Right lobe of liver (tissue), 6 donors: Measurements from ENCODE around the gene KCNN3. TPM values are rescaled to one million over a fixed set of nuclear protein-coding genes. Genes with fewer than 3 reads are reported as not detected.
A peak's percentile ranks its signal among the peaks of the same experiment; 100 is the strongest.

Experiments
- ATAC-seq, 4 donors: fragments of 200-7000 bp; cut with Tn5 transposase; one replicate each; pipeline ENCODE4 v1.9.1; 2020; ENCODE audit warnings: mild to moderate bottlenecking in 4 of 4, moderate library complexity in 4 of 4
- DNase-seq, 3 donors: peaks; one replicate each; pipeline ENCODE4 v3.0.0-alpha.2; 2020
- H3K27ac ChIP-seq, 3 donors: fragments of 200-600 bp; one replicate each; pipeline ENCODE4 v1.8.0; 2022
- H3K27me3 ChIP-seq, 2 donors: fragments of 200-600 bp; one replicate each; pipeline ENCODE4 v1.8.0; 2022
- H3K36me3 ChIP-seq, 4 donors: fragments of 200-600 bp; sonication (generic) in 1 of 4; one replicate each; pipeline versions ENCODE4 v1.5.1 to v1.8.0; 2017 to 2022; ENCODE audit warnings: control low read depth in 1 of 4
- H3K4me1 ChIP-seq, 4 donors: fragments of 200-600 bp; sonication (generic) in 1 of 4; one replicate each; pipeline versions ENCODE4 v1.5.1 to v1.8.0; 2017 to 2022; ENCODE audit warnings: control low read depth in 1 of 4
- H3K4me3 ChIP-seq, 3 donors: fragments of 200-600 bp; one replicate each; pipeline ENCODE4 v1.8.0; 2022
- H3K9me3 ChIP-seq, 4 donors: fragments of 200-600 bp; sonication (generic) in 1 of 4; one replicate each; pipeline versions ENCODE4 v1.5.1 to v1.8.0; 2017 to 2022; ENCODE audit warnings: control low read depth in 1 of 4
- POLR2A ChIP-seq: fragments of 450-650 bp; IDR thresholded peaks from one replicate; pipeline ENCODE4 v1.6.1; 2017; ENCODE audit warnings: antibody characterized with exemption, mild to moderate bottlenecking
- WGBS: methylation state at CpG from one replicate; pipeline ENCODE4 v1.1.6; 2018; ENCODE audit warnings: low coverage, low lambda C conversion rate; ENCODE audit not compliant: insufficient coverage; ENCODE audit errors: missing lambda C conversion rate; 5-methylcytosine and 5-hydroxymethylcytosine counted together
- intact Hi-C, 2 donors: fragments of 100-400 bp; cut with DNase I; formaldehyde crosslinking; loops; one replicate each; pipeline versions ENCODE4 v1.11.2 to v1.14.1; 2022
- total RNA-seq, 6 experiments: library from RNA; depleted of rRNA in 2 of 6; stranded (reverse); fragments of >200 nt in 2 of 6; fragmentation: NEBNext Ultra II Directional in 3 of 6; extraction: Animal tissue kit (Norgen Biotek cat#: 25700) in 3 of 6; gene quantifications; one replicate each; pipeline versions ENCODE4 v1.1.0 to v1.2.4, GENCODE V29; 2016 to 2023
- TF ChIP-seq, protein P1 (sequence below), 4 donors: fragments of 200-600 bp in 3 of 4; fragments of 450-650 bp in 1 of 4; IDR thresholded peaks; one replicate each; pipeline versions ENCODE4 v1.5.1 to v1.8.0; 2016 to 2022; ENCODE audit warnings: antibody characterized with exemption in 4 of 4, mild to moderate bottlenecking in 2 of 4
- donor health status: DM: no; HTN: yes; CAD: no.
- donor health status: DM: no; HTN: no; CAD: no.
- donor health status: DM: no; HTN: no; CAD: no.
- donor health status: DM: no; HTN: yes; CAD: no.
- donor health status: DM: no; HTN: yes; CAD: no.

The KCNN3 gene
- total RNA-seq, 6 experiments from 2014 or later, result 0.15 to 0.64 (median 0.32) TPM

DNA sequence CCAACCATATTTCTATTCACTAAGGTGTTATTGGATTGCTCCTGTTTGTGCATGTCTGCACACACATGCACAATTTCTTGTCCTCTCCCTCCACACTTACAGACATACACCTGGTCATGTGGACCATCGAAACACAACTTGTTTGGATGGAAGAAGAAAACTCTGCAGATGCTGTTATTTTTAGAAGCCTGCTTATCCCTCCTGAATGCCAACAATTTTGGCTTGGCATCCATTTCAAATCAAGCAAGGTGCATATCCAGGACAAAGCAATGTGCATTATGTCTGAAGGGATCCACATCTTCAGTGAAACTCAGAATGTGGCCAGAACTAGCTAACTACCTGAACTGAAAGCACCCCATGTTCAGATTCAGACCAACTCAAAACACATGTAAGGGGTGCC is 163.2 kb downstream of the KCNN3 start:
- no peak overlapping the region for H3K4me3 ChIP-seq
- TF ChIP-seq, protein P1, sequence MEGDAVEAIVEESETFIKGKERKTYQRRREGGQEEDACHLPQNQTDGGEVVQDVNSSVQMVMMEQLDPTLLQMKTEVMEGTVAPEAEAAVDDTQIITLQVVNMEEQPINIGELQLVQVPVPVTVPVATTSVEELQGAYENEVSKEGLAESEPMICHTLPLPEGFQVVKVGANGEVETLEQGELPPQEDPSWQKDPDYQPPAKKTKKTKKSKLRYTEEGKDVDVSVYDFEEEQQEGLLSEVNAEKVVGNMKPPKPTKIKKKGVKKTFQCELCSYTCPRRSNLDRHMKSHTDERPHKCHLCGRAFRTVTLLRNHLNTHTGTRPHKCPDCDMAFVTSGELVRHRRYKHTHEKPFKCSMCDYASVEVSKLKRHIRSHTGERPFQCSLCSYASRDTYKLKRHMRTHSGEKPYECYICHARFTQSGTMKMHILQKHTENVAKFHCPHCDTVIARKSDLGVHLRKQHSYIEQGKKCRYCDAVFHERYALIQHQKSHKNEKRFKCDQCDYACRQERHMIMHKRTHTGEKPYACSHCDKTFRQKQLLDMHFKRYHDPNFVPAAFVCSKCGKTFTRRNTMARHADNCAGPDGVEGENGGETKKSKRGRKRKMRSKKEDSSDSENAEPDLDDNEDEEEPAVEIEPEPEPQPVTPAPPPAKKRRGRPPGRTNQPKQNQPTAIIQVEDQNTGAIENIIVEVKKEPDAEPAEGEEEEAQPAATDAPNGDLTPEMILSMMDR (IDR thresholded peaks at IDR 0.05), result no peak
- no peak for TF ChIP-seq POLR2A
- H3K9me3 ChIP-seq, result no peaks in the 10 kb centered on the region
- H3K36me3 ChIP-seq, result no peaks in the 10 kb centered on the region
- WGBS, result 77% methylated on average over 1 of the region's 1 CpG
- DNase-seq (no peak), ATAC-seq (no peak)
- no peak overlapping the region for H3K27ac ChIP-seq
- no peaks in the 10 kb centered on the region for H3K27me3 ChIP-seq
- intact Hi-C loops, result no loop called here
- H3K4me1 ChIP-seq, result no peaks in the 10 kb centered on the region

- whole genome bisulfite sequencing, result 69% methylated on average over 2 of the region's 2 CpGs
- intact Hi-C loops, result no loop called here
- Histone ChIP-seq H3K27me3 (no peaks in the 10 kb centered on the region), H3K36me3 (no peaks in the 10 kb centered on the region), H3K4me1 (no peaks in the 10 kb centered on the region), H3K4me3 (no peak overlapping the region), H3K9me3 (no peaks in the 10 kb centered on the region), H3K27ac (no peak overlapping the region)
- TF ChIP-seq, protein P1 (IDR thresholded peaks at IDR 0.05), result no peak
- TF ChIP-seq POLR2A, result no peak
- ATAC-seq, result no peak
- no peak for DNase-seq
These were observed 164.5 kb downstream of the KCNN3 start for GRCh38 chr1:154705544-154705943.

- Histone ChIP-seq H3K4me1 (peaks cover 0 to 1% (median 0%) of the 10 kb centered on the region in 4 donors), H3K9me3 (no peaks in the 10 kb centered on the region), H3K4me3 (no peak overlapping the region), H3K36me3 (no peaks in the 10 kb centered on the region), H3K27me3 (no peaks in the 10 kb centered on the region), H3K27ac (no peak overlapping the region)
- 17% methylated on average over 5 of the region's 5 CpGs for WGBS
- DNase-seq (no peak), ATAC-seq (no peak)
- no peak for TF ChIP-seq POLR2A
- TF ChIP-seq, protein P1 (IDR thresholded peaks at IDR 0.05), result no peak
- intact Hi-C loops, result no loop called here
These were observed 166.9 kb downstream of the KCNN3 start for GRCh38 chr1:154703170-154703569.

DNA sequence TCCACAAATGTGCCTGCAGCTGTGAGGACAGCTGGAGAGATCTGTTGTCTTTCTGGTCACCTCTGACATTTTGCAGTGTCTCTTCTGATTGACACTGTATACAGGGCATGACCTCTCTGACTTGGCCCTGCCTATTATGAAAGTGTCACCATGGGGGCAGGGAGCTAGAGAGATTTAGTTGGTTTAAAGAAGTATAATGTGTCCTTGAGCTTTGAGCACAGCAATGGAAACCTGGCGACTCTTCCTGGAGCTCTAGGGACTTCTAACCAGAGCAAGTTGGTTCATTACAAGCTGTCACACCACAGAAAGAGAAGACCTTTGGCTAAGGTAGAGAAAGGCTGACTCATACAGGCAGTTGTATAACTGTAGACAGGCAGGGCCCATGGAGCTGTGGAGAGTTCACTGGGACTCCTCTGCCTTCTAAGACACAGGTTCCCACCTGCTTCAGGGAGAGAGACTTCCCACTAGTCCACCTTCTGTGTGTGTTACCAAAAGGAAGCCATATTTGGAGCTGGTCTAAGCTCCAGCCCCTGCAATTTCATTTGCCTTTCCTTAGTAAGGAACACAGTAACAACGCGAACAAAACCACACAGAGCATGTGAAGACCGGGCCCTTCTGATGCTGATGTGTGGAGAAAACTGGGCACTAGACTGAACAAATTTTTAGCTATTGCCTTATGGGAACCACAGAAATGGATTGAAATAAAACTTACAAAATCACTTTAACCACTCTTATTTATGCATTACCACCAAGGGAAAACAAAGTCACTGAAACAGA is 171.6 kb downstream of the KCNN3 start:
- Histone ChIP-seq H3K4me1 (peaks cover 0 to 23% (median 0%) of the 10 kb centered on the region in 4 donors), H3K27ac (peak overlapping the region in 2 of 3 donors; percentile 17 to 75), H3K36me3 (no peaks in the 10 kb centered on the region), H3K4me3 (no peak overlapping the region), H3K27me3 (no peaks in the 10 kb centered on the region), H3K9me3 (no peaks in the 10 kb centered on the region)
- TF ChIP-seq, protein P1 (IDR thresholded peaks at IDR 0.05), result no peak
- TF ChIP-seq POLR2A, result no peak
- intact Hi-C loops, result no loop called here
- WGBS, result 57% methylated on average over 3 of the region's 4 CpGs
- DNase-seq (peak in 2 of 3 donors; percentile 29 to 74), ATAC-seq (peak; percentile 87 to 95 (median 90))
